PC-3 (cell line): ENCODE measurements around the gene LYPD3. TPM values are rescaled to one million over a fixed set of nuclear protein-coding genes. Genes with fewer than 3 reads are reported as not detected.

Experiments used
- ATAC-seq: fragments of 200-7000 bp; cut with Tn5 transposase; 2 replicates; pipeline ENCODE4 v1.9.1; 2020; ENCODE audit warnings: mild to moderate bottlenecking, moderate library complexity
- BruUV-seq: library from RNA; stranded (reverse); fragments of 400-500 nt; replicated peaks from 2 replicates; lab custom pipeline; 2021; lab: Mats Ljungman, UMichigan
- CTCF ChIA-PET: fragments of 300-600 bp; sonication (Branson Sonifier 250); formaldehyde crosslinking; loops from one replicate; lab custom pipeline; 2022; ENCODE audit warnings: antibody characterized with exemption; lab: Charles Lee
- POLR2A ChIA-PET: fragments of 300-600 bp; sonication (Branson Sonifier 250); formaldehyde crosslinking; loops from one replicate; lab custom pipeline; 2022; ENCODE audit warnings: antibody characterized with exemption; ENCODE audit not compliant: unreplicated experiment; lab: Charles Lee
- DNase-seq: peaks from one replicate; pipeline ENCODE4 v3.0.0-alpha.2; 2015
- H2AFZ ChIP-seq: fragments of 300-600 bp; sonication (generic); 2 replicates; pipeline ENCODE4 v1.6.0; 2016; ENCODE audit warnings: antibody characterized with exemption, low read length
- H3F3A ChIP-seq: fragments of 300-600 bp; sonication (generic); one replicate; pipeline ENCODE4 v1.6.0; 2017; ENCODE audit warnings: antibody characterized with exemption, low read length, control low read depth, mild to moderate bottlenecking; ENCODE audit not compliant: unreplicated experiment
- H3K27ac ChIP-seq: fragments of 300-600 bp; sonication (generic); 2 replicates; pipeline ENCODE4 v1.5.1; 2016; ENCODE audit warnings: mild to moderate bottlenecking, low read length
- H3K27me3 ChIP-seq: fragments of 300-600 bp; sonication (generic); 2 replicates; pipeline ENCODE4 v1.6.1; 2016; ENCODE audit warnings: low read length, mixed read lengths
- H3K36me3 ChIP-seq: fragments of 300-600 bp; sonication (generic); 2 replicates; pipeline ENCODE4 v1.6.1; 2016; ENCODE audit warnings: low read depth, mixed run types, low read length, mixed read lengths
- H3K4me1 ChIP-seq: fragments of 300-600 bp; sonication (generic); 2 replicates; pipeline ENCODE4 v1.5.1; 2016; ENCODE audit warnings: low read length; ENCODE audit not compliant: insufficient read depth
- H3K4me2 ChIP-seq: fragments of 300-600 bp; sonication (generic); 2 replicates; pipeline ENCODE4 v1.6.0; 2016; ENCODE audit warnings: low read length
- H3K4me3 ChIP-seq: fragments of 300-600 bp; sonication (generic); 2 replicates; pipeline ENCODE4 v1.5.1; 2016; ENCODE audit warnings: mild to moderate bottlenecking, low read length, mixed read lengths
- H3K79me2 ChIP-seq: fragments of 300-600 bp; sonication (generic); 2 replicates; pipeline ENCODE4 v1.6.1; 2017; ENCODE audit warnings: low read length, mixed read lengths
- H3K9ac ChIP-seq: fragments of 300-600 bp; sonication (generic); 2 replicates; pipeline ENCODE4 v1.6.0; 2016; ENCODE audit warnings: mild to moderate bottlenecking, low read length
- H3K9me2 ChIP-seq: fragments of 300-600 bp; sonication (generic); replicated peaks from 2 replicates; pipeline ENCODE4 v1.6.1; 2016; ENCODE audit warnings: mixed run types, low read length, mixed read lengths
- H3K9me3 ChIP-seq: fragments of 300-600 bp; sonication (generic); 2 replicates; pipeline ENCODE4 v1.6.1; 2016; ENCODE audit warnings: low read length, mixed read lengths
- H4K20me1 ChIP-seq: fragments of 300-600 bp; sonication (generic); 2 replicates; pipeline ENCODE4 v1.6.1; 2016; ENCODE audit warnings: low read length, mixed read lengths
- EZH2 ChIP-seq: fragments of 300-600 bp; sonication (generic); IDR thresholded peaks from one replicate; pipeline ENCODE4 v1.6.1; 2017; ENCODE audit warnings: antibody characterized with exemption, mild to moderate bottlenecking, low read length; ENCODE audit not compliant: unreplicated experiment
- EZH2phosphoT487 ChIP-seq: fragments of 300-600 bp; sonication (generic); IDR thresholded peaks from 2 replicates; pipeline ENCODE4 v1.6.1; 2018; ENCODE audit warnings: mild to moderate bottlenecking, antibody characterized with exemption, low read length, borderline replicate concordance
- intact Hi-C: fragments of 100-400 bp; cut with micrococcal nuclease; formaldehyde crosslinking; loops from 2 replicates; pipeline ENCODE4 v1.9.0; 2023
- total RNA-seq: library from RNA; depleted of rRNA; stranded (reverse); fragments of >200 nt; gene quantifications from 2 replicates; pipeline ENCODE4 v1.2.3, GENCODE V29; 2014
- TF ChIP-seq, protein P1 (sequence below): fragments of 300-600 bp; sonication (generic); conservative IDR thresholded peaks from 2 replicates; pipeline ENCODE4 v1.5.1; 2017; ENCODE audit warnings: antibody characterized with exemption, low read depth, mild to moderate bottlenecking, low read length

The LYPD3 gene
- total RNA-seq, 1 experiment from 2014 or later, result 16.8 TPM

DNA sequence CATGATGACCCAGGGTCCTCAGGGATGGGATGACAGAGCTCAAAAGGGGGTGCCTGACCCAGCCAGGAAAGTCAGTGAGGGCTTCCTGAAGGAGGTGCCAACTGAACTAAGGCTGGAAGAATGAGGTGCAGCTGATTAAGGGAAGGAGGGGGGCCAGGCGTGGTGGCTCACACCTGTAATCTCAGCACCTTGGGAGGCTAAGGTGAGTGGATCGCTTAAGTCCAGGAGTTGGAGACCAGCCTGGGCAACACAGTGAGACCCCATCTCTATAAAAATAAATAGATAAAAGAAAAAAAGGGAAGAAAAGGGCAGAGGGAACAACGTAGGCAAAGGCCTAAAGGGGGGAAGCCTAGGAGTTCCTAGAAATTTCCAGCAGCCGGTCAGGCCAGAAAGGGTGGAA is 9.1 kb upstream of the LYPD3 start:
- no peaks in the 10 kb centered on the region for H3K9me3 ChIP-seq
- H2AFZ ChIP-seq, result no peak overlapping the region
- no peaks in the 10 kb centered on the region for H3K79me2 ChIP-seq
- no peaks in the 10 kb centered on the region for H3F3A ChIP-seq
- no peaks in the 10 kb centered on the region for H4K20me1 ChIP-seq
- intact Hi-C loops, result no loop called here
- H3K9me2 ChIP-seq, result no peaks in the 10 kb centered on the region
- no peak for DNase-seq
- H3K4me3 ChIP-seq, result no peak overlapping the region
- H3K27ac ChIP-seq, result no peak overlapping the region
- TF ChIP-seq, protein P1, sequence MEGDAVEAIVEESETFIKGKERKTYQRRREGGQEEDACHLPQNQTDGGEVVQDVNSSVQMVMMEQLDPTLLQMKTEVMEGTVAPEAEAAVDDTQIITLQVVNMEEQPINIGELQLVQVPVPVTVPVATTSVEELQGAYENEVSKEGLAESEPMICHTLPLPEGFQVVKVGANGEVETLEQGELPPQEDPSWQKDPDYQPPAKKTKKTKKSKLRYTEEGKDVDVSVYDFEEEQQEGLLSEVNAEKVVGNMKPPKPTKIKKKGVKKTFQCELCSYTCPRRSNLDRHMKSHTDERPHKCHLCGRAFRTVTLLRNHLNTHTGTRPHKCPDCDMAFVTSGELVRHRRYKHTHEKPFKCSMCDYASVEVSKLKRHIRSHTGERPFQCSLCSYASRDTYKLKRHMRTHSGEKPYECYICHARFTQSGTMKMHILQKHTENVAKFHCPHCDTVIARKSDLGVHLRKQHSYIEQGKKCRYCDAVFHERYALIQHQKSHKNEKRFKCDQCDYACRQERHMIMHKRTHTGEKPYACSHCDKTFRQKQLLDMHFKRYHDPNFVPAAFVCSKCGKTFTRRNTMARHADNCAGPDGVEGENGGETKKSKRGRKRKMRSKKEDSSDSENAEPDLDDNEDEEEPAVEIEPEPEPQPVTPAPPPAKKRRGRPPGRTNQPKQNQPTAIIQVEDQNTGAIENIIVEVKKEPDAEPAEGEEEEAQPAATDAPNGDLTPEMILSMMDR, result no peak
- TF ChIP-seq EZH2, result no peak
- no peak for ATAC-seq
- H3K9ac ChIP-seq, result peak overlapping the region; percentile 52; the same call in 1 of the 2 replicates
- POLR2A ChIA-PET, result no interaction called here
- no TSS peak for BruUV-seq
- peak overlapping the region; percentile 81; the same call in 1 of the 2 replicates for H3K4me2 ChIP-seq
- no peaks in the 10 kb centered on the region for H3K36me3 ChIP-seq
- no peaks in the 10 kb centered on the region for H3K27me3 ChIP-seq
- peaks cover 29% of the 10 kb centered on the region for H3K4me1 ChIP-seq
- CTCF ChIA-PET, result no interaction called here

DNA sequence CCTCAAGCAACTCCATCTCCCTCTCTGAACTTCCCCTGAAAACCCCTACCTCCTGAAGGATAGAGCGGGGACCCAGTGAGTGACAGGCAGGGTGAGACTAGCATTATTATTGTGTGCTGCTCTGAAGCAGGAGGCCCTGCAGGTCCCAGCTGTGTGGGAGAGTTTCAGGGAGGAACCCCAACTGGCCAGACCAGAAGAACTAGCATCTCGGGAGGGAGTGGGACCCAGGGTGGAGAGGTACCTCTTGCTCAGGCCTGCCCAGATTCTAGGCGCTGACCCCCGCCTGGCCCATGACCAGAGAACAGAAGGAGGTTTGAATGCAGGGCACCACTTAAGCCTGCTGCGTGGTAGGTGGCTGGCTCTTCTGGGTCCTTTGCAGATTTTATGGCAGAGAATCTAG is 5.7 kb upstream of the LYPD3 start:
- H3K9me2 ChIP-seq, result no peaks in the 10 kb centered on the region
- H3F3A ChIP-seq, result no peaks in the 10 kb centered on the region
- H3K36me3 ChIP-seq, result no peaks in the 10 kb centered on the region
- peaks cover 54% of the 10 kb centered on the region for H3K4me1 ChIP-seq
- H3K79me2 ChIP-seq, result no peaks in the 10 kb centered on the region
- ATAC-seq (no peak), DNase-seq (no peak)
- BruUV-seq, result no TSS peak
- intact Hi-C loops, result no loop called here
- no peaks in the 10 kb centered on the region for H4K20me1 ChIP-seq
- H3K4me3 ChIP-seq, result no peak overlapping the region
- no peak overlapping the region; the same call in 1 of the 2 replicates for H3K4me2 ChIP-seq
- ChIA-PET POLR2A (no interaction called here), CTCF (no interaction called here)
- peak overlapping the region; percentile 40; the same call in 1 of the 2 replicates for H3K9ac ChIP-seq
- TF ChIP-seq EZH2, result no peak
- no peak for TF ChIP-seq EZH2phosphoT487
- TF ChIP-seq, protein P1, result no peak
- H3K9me3 ChIP-seq, result no peaks in the 10 kb centered on the region
- H2AFZ ChIP-seq, result no peak overlapping the region
- H3K27ac ChIP-seq, result peak overlapping the region; percentile 56
- no peaks in the 10 kb centered on the region for H3K27me3 ChIP-seq

DNA sequence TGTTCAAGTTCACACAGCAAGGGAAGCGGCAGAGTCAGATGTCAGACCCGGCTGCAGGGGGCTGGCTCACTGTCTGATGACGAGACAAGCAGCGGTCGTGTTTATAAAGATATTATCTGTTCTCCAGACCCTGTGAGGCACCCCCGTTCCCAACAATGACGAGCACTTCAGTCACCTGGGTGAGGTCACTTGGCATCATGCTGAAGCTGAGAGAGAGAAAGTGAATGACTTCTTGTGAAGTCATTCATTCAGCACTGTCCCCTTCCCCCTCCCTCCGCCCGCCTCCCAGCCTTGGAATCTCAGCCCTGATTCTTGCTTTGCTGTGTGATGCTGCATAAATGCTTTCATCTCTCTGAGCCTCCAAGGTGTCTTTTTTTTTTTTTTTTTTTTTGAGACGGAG is 4.9 kb upstream of the LYPD3 start:
- DNase-seq (peak; percentile 80), ATAC-seq (peak; percentile 21; the same call in 1 of the 2 replicates)
- Histone ChIP-seq H3F3A (no peaks in the 10 kb centered on the region), H3K4me3 (no peak overlapping the region), H3K4me1 (peaks cover 57% of the 10 kb centered on the region), H3K27ac (peak overlapping the region; percentile 97), H3K4me2 (peak overlapping the region; percentile 49; the same call in 1 of the 2 replicates), H3K79me2 (0 out of 2 replicates have a peak, but pooled peaks cover under 1% of the 10 kb centered on the region), H3K9me2 (no peaks in the 10 kb centered on the region), H3K9ac (peak overlapping the region; percentile 41), H2AFZ (no peak overlapping the region), H3K9me3 (no peaks in the 10 kb centered on the region), H4K20me1 (no peaks in the 10 kb centered on the region), H3K36me3 (no peaks in the 10 kb centered on the region), H3K27me3 (no peaks in the 10 kb centered on the region)
- POLR2A ChIA-PET, result no interaction called here
- CTCF ChIA-PET, result no interaction called here
- TF ChIP-seq, protein P1, result no peak
- TF ChIP-seq EZH2 (no peak), EZH2phosphoT487 (no peak)
- BruUV-seq, result no TSS peak
- intact Hi-C loops, result no loop called here
